ENCODE data around the gene BIRC5.
"Not testable (repeated sequence)": the region's sequence is repeated elsewhere in the genome, so short reads cannot be mapped to it uniquely, and the experiment has no call there.

BIRC5 gene

DNA sequence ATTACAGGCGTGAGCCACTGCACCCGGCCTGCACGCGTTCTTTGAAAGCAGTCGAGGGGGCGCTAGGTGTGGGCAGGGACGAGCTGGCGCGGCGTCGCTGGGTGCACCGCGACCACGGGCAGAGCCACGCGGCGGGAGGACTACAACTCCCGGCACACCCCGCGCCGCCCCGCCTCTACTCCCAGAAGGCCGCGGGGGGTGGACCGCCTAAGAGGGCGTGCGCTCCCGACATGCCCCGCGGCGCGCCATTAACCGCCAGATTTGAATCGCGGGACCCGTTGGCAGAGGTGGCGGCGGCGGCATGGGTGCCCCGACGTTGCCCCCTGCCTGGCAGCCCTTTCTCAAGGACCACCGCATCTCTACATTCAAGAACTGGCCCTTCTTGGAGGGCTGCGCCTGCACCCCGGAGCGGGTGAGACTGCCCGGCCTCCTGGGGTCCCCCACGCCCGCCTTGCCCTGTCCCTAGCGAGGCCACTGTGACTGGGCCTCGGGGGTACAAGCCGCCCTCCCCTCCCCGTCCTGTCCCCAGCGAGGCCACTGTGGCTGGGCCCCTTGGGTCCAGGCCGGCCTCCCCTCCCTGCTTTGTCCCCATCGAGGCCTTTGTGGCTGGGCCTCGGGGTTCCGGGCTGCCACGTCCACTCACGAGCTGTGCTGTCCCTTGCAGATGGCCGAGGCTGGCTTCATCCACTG is at the start of gene BIRC5:
Gene BIRC5 (plus strand): TSS at position 238 of the 690 bp plus-strand sequence. CDS start 64 bp downstream, at position 302.
- peak; percentile 85 to 91 for DNase-seq (ENCODE audit: low read depth in 2 of 2)

DNA sequence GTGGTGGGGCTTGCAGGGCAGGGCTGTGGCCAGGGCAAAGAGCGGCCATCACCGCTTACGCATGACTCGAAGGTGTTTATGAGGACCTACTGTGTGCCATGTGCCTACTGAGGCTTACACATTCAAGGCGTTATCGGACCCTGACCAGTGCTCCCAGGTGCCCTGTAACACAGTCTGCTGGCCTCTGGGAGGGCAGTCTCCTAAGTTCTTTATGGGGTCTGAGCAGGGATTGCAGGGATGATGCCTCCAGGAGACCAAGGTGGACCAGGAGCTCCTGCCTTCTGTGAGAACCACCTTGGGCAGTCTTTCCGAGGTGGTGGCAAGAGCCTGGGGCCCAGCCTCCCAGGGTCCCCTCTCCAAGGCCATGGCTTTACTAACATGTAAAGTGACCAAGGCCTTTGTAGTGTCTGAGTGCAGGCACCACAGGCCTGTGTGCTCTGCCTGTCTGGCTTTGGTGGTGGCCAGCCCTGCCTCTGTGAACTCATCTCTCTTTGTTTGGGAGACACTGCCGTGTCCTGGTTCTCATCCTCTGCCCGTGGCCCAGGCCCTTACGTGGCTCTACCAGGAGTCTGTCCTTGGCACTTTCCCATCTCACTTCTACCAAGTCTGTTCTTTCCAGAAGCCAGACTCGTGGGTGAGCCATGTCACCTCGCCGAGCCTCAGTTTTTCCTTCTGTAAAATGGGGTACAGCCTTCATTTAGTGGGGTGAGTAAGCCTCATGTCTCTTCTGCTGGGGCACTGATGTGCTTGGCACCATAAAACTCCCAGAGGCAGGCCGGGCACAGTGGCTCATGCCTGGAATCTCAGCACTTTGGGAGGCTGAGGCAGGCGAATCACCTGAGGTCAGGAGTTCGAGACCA is 49.1 kb upstream of the BIRC5 start:
- DNase-seq (ENCODE audit: low read depth in 2 of 2): no peak

DNA sequence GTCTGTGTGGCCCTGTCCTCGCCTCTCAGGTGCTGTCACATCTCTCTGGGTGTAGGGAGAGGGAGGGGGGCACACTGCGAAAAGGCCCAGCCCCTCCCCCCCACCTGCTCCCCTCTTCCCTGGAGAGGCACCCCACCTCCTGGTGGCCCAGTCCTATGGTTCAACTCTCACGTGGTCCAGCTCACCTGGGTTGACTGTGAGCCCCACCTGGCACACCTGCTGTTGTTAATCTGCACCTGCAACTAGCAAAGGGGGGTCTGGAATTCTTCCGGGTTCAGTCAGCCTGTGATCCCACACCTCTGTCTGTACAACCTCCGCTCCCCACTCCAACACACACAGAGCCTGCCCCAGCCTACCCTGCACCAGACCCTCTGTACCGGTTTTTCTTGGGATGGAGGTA is 47.6 kb upstream of the BIRC5 start:
- no peak for DNase-seq (ENCODE audit: low read depth in 2 of 2)

DNA sequence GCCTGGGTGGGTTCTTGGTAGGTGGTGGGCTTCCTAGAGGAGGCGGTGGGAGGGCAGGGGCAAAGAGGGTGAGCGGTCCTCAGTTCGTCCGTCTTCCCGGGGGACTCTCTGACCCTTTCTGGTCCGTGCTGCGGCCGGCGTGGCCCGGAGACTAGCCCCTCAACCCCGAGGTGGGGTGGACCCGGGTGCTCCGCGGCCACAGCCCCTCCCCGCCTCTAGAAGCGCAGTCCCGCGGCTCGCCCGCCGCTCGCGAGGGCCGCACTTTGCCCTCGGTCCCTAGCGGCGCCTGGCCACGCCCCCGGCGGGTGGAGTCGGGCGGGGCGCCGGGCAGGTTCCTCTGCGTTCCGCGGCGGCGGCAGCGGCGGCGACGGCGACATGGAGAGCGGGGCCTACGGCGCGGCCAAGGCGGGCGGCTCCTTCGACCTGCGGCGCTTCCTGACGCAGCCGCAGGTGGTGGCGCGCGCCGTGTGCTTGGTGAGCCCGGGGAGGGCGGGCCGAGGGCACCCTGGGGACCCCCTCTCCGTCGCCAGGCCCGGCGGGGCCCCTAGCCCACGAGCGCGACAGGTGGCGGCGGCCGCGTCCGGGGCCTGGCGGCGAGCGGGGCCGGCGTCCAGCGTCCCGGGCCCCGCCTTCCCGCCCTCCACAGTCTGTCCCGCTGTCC is 45.7 kb upstream of the BIRC5 start, which contains the start of gene SYNGR2:
Gene SYNGR2 (plus strand): TSS at position 340 of the 661 bp plus-strand sequence. CDS start 36 bp downstream, at position 376.
- DNase-seq (ENCODE audit: low read depth in 2 of 2): peak; percentile 76 to 80

DNA sequence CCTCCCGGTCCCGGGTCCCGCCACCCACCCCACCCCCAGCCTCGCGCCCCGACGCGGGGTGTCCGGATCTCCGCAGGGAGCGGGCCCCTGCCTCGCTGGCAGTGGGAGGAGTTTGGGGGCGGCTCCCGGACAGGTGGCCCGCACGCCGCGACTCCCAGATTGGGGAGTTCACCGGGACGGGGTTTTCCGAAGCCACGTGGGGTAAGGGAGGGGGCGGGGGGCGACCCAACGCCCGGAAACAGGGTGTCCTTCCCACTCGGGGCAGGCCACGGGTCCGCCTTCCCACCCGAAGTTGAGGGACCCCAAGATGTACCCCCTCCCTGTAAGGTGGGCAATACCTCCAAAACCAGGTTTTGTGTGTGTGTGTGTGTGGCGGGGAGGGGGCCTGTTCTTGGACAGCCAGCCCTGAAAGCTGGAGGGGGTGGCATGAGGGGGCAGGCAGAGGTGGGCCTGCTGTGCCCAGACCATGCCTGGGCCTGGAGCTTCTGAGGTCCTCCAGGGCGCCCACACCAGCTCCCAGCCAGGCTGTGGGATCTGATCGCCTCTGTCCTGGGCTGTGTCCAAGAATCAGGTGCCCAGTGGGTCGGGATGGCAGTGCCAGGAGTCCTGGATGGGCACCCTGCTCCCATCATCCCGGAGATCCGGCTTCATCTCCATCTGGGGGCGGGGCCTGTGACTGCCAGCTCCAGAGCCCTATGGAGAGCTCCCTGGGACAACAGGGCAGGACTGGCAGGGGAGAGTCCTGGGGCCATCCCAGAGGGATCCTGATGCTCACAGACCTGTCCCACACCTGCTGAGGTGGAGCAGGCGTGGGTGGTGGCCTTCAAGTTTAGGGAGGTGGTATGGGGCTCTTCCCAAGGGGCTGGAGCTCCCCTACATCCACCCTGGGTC is 44.9 kb upstream of the BIRC5 start:
- DNase-seq (ENCODE audit: low read depth in 2 of 2): peak; percentile 54 to 58

DNA sequence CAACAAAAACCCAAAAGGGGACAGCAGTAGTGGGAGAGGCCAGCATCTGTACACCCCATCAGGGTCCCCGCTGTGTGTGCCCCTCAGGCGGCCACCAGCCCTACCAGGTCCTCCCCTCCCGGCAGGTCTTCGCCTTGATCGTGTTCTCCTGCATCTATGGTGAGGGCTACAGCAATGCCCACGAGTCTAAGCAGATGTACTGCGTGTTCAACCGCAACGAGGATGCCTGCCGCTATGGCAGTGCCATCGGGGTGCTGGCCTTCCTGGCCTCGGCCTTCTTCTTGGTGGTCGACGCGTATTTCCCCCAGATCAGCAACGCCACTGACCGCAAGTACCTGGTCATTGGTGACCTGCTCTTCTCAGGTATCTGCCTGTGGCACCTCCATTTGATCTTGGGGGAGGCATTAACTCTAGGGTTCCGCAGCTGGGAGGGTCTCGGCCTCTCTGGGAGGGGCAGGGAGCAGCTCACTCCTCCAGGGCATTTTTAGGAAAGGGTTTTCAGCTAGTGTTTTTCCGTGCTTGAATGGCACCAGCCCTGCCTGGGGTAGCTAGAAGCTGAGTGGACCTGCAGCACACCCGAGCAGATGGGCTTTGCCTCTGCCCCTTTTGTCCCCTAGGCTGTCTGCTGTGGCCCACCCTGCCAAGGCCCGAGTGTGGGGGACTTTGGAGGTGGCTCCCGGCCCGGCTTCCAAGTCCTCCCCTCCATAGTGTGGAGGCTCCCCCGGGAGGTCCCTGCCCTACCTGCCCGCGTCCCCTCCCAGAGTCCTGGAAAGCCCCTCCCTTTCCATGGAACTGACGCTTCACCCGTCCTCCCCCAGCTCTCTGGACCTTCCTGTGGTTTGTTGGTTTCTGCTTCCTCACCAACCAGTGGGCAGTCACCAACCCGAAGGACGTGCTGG is 43.1 kb upstream of the BIRC5 start:
- no peak for DNase-seq (ENCODE audit: low read depth in 2 of 2)

DNA sequence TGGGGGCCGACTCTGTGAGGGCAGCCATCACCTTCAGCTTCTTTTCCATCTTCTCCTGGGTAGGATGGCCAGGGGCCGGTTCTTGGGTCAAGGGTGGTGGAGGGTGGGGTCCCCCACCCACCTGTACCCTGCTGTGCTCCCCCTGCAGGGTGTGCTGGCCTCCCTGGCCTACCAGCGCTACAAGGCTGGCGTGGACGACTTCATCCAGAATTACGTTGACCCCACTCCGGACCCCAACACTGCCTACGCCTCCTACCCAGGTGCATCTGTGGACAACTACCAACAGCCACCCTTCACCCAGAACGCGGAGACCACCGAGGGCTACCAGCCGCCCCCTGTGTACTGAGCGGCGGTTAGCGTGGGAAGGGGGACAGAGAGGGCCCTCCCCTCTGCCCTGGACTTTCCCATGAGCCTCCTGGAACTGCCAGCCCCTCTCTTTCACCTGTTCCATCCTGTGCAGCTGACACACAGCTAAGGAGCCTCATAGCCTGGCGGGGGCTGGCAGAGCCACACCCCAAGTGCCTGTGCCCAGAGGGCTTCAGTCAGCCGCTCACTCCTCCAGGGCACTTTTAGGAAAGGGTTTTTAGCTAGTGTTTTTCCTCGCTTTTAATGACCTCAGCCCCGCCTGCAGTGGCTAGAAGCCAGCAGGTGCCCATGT is 42.3 kb upstream of the BIRC5 start:
- DNase-seq (ENCODE audit: low read depth in 2 of 2): not testable (repeated sequence)

DNA sequence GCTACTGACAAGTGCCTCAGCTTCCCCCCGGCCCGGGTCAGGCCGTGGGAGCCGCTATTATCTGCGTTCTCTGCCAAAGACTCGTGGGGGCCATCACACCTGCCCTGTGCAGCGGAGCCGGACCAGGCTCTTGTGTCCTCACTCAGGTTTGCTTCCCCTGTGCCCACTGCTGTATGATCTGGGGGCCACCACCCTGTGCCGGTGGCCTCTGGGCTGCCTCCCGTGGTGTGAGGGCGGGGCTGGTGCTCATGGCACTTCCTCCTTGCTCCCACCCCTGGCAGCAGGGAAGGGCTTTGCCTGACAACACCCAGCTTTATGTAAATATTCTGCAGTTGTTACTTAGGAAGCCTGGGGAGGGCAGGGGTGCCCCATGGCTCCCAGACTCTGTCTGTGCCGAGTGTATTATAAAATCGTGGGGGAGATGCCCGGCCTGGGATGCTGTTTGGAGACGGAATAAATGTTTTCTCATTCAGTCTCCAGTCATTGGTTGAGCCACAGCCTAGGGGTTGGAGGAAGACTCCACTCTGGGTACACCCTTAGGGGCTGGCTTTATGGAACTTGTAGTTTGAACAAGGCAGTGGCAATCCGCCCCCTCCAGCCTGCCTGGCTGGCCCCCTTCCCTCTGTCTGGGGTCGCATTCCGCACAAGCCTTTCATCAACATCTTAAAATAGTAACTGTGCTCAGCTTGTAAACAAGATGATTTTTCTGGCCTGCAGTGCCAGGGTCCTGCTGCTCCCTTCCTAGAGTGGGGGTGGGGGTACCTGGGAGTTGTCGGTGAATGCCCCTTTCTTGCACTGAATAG is 41.6 kb upstream of the BIRC5 start:
- DNase-seq (ENCODE audit: low read depth in 2 of 2): no peak

DNA sequence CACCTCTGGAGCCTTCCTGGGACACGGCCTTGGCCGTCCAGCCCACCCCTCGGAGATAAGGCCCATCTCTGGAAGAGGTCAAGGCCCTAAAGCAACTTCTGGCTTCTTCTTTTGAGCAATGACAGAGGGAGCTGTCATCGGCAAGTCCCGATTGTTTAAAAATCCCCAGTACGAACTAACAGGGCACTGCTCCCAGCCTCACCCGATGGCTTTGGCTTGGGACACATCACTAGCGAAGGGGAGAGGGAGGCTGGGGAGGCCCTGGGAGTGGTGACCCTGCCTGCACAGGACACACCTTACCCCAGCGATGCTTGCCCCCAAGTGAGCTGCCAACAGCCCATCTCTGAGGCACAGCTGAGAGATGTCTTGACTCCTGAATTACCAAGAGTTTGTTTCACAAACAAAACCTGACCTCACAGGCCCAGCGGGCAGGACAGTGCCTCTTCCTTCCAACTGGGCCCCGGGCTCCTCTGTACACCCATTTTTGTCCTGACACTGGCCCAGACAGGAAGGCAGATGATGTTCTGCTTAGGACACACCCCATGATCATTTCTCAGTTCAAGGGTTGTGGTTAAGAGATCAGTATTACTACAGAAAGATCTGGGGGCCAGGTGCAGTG is 40.8 kb upstream of the BIRC5 start:
- DNase-seq (ENCODE audit: low read depth in 2 of 2): no peak

DNA sequence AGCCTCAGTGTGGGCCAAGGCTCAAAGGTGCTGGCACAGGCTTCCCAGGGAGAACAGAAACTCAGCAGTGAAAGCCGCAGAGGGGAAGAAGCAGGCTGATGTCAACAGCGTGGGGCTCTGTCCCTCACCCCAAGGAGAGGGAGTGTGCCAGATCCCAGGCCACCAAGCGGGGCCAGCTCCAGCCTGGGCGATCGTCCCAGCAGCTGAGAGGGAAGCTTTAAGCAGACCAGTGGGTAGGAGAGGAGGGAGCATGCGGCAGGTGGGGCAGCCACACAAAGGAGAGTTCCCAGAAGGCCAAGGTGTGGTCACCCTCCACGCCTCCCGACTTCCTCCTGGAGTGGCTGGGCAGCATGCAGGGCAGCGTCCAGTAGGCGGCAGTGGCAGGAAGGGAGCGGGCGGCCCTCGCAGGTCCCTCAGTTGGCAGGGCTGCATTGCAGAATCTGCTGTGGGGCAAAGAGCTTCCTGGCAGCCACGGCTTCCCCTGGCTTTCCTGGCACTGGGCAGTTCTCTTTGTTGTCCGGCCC is 39.6 kb upstream of the BIRC5 start:
- no peak for DNase-seq (ENCODE audit: low read depth in 2 of 2)

DNA sequence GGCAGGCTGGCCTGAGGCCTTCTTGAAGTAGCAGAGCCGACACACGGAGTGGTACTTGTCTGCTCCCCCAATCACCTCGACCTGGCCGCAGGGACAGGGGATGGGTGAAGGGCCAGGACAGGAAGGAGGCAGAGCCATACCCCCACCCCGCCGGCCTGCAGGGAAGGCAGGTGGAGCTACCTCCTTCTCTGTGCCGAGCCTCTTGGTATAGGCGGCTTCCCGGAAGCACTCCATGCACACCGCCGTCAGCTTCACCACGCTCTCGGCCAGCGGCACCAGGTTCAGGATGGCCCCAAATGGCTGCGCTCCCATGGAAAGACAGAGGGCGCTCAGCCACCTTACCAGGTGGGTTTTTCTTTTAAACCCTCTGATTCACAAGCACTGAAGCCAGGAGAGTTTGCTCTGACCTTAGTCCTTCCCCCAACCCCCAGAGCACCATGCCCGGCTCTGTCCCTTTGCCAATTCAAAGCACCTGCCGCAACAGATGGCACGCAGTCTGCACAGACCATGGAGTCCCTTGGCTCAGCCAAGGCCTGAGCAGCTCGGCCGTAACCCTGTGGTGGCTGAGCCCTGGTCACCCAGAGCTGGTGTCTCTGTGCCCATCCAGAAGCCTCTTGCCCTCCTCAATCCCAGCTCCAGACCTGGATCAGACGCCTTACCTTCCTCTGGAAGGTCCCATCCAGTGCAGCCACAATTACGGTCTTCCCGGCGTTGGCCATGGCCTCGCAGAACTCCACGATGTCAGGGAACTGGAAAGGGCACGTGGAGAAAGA is 39.0 kb upstream of the BIRC5 start:
- no peak for DNase-seq (ENCODE audit: low read depth in 2 of 2)

DNA sequence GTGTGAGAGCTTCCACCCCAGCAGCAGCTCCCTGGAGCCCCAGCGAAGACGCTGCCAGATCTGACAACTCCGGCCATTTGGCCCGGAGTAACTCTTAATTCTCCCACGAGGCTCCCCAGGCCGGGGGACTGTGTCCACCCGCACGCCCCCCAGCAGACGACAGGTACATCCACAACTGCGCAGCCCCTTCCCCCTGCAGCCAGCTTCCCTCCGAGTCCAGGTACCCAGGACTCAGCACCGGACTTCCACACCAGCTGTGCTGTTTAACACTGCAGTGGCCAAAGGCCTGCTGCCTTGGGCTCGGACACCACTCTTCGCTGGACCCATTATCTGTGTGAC is 38.4 kb upstream of the BIRC5 start:
- DNase-seq (ENCODE audit: low read depth in 2 of 2): no peak

DNA sequence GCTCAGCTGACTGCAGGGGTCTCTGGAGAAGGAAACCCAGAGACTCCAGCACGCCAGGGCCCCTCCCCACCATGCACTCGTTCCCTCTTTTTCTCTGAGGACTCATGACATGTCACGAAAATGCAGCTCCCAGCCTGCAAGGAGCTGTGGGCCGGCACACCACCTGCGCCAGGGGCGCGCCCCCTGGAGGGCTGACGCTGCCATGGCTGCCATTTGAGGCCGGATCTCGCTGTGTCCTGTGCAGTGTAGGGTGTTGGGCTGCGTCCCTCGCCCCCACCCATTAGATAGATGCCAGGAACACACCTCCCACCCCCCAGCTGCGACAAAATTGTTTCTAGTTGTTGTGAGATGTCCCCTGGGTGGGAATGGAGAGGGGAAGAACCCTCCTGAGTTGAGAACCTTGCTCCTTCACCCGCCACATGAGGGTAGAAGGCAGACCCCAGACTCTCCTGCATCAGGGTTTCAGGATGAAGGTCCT is 37.5 kb upstream of the BIRC5 start:
- DNase-seq (ENCODE audit: low read depth in 2 of 2): peak; percentile 62 to 70

DNA sequence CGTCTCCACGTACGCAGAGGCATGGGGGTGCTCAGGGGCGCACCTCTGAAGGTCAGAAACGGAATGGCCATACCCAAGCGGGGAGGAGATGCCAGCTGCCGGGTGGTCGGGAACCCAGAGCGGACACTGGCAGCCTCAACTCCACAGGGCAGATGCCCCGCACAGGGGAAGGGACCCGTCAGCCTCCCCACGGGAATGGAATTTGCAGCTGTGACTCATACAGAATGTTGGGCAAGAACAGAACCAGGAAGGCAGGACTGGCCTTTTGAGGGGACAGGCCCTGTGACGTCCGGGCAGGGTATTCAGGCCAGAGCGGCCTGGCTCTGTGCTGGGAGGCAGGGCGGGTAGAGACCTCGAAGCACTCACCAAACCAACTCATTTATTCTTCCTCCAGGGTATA is 34.7 kb upstream of the BIRC5 start:
- no peak for DNase-seq (ENCODE audit: low read depth in 2 of 2)

DNA sequence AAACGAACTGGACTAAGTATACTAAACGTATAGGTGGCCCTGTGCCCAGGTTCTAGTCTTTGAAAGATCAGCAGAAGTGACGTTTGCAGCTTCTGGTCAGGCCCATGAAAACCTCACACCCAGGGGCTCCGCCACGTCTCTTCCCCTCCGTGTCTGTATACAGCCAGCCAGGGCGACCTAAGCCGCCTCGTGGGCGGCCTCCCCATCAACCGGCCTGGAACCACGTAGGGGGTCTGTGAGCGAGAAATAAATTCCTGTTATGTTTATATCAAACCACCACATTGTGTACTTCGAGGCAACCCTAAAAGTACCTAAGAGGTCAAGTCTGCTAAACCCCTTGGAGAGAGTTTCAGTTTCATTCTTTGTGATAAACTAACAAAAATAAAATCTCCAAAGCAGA is 34.0 kb upstream of the BIRC5 start:
- no peak for DNase-seq (ENCODE audit: low read depth in 2 of 2)

DNA sequence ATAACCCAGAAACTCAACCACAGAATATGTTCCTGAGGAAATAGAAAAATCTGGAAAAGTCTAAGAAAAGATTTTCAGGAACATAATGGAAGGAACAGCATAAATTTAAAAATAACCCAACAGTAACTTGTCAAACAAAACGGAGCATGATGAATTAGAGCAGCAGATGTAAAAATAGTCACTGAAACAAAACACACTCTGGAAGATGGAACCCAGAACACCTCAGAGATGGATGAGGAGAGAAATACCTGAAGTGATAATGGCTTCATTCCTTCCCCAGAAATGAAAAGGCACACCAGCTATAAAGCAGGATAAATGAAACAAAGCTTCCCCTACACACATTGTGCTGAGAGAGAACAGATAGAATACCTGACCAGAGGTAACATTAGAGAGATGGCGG is 33.5 kb upstream of the BIRC5 start:
- no peak for DNase-seq (ENCODE audit: low read depth in 2 of 2)

DNA sequence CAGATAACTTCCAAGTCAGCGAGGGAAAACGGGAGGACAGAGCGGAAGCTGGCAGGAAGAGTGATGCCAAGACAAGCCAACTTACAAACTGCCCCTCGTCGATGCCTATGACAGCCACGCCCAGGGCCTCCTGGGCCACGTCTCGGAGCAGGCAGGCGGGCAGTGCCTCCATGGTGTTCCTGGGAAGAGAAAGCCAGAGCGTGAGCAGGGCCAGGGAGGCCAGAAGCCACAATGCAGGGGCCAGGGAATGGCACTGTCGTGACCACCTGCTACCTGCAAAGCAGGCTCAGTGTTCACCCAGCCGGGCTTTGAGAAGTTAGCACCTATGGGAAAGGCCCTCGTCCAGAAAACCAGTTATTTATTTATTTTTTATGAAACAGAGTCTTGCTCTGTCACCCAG is 31.5 kb upstream of the BIRC5 start:
- DNase-seq (ENCODE audit: low read depth in 2 of 2): no peak

DNA sequence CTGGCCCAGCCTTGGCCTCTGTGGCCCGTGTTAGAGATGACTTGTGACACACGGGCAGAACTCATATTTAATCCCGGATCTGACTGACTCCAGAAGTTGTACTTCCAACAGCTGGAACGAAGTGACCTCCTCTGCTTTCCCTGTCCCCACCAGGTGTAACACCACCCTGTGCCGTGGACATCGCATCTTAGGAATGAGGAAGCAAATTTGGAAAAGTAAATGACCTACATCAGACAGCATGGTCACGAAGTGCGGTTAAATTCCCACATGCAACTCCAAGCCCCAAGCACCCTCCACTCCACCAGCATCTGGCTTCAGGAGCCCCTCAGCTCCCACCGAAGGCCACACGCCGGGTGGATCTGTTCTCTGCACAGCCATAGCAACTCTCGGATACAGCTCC is 30.1 kb upstream of the BIRC5 start:
- no peak for DNase-seq (ENCODE audit: low read depth in 2 of 2)
